ENCODE measurements around the gene AIP. TPM values are rescaled to one million over a fixed set of nuclear protein-coding genes. Genes with fewer than 3 reads are reported as not detected.

The AIP gene
- total RNA-seq, 1 donor from 2014 or later = 50.1 TPM

DNA sequence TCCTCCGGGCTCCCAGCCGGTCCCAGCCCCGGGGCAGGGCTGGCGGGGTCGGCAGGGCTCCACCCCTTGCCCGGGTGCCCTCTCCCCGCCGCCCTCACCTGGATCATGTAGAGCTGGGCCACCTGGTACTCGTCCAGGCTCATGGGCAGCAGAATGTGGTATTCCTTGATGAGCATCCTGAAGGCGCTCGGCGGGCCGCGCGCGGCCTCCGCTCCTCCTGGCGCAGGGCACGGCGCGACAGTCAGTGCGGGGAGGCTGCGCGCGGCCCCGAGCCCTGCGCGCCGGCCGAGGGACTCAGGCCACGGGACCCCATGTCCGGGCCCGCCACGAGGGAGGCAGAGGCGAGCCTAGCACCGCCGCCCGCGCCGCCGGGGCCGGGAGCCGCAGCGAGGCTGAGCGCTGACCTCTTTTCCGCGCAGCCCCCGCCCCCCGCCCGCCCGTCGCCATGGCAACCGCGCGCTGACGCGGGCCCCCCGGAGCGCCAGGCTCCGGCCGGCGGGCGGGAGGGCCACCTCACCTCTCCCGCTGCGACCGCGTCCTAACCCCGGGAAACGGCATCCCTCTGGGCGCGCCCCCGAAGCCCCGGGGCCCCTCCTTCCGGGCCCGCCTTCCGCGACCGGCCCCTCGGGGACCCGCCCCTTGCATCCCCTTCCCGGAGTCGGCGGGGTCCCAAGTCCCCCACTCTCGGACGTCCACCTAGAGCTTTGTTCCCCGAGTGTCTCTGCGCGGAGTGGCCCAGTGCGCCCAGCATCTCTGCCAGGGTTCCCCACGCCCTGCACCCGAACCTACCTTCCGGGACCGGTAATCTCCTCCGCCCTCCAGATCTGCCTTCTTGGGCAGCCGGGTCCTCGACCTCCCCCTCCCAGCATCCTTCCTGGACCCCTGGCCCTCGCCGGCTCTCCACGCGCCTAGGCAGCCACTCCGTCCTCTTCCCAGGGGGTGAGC is 21.5 kb downstream of the AIP start:
- peak overlapping the region; percentile 75 for H3K27ac Mint-ChIP-seq (ENCODE audit: unreplicated experiment)
- peaks cover 36% of the 10 kb centered on the region for H3K4me1 Mint-ChIP-seq
- TF ChIP-seq, protein P1, sequence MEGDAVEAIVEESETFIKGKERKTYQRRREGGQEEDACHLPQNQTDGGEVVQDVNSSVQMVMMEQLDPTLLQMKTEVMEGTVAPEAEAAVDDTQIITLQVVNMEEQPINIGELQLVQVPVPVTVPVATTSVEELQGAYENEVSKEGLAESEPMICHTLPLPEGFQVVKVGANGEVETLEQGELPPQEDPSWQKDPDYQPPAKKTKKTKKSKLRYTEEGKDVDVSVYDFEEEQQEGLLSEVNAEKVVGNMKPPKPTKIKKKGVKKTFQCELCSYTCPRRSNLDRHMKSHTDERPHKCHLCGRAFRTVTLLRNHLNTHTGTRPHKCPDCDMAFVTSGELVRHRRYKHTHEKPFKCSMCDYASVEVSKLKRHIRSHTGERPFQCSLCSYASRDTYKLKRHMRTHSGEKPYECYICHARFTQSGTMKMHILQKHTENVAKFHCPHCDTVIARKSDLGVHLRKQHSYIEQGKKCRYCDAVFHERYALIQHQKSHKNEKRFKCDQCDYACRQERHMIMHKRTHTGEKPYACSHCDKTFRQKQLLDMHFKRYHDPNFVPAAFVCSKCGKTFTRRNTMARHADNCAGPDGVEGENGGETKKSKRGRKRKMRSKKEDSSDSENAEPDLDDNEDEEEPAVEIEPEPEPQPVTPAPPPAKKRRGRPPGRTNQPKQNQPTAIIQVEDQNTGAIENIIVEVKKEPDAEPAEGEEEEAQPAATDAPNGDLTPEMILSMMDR (conservative IDR thresholded peaks at IDR 0.05) = no peak

DNA sequence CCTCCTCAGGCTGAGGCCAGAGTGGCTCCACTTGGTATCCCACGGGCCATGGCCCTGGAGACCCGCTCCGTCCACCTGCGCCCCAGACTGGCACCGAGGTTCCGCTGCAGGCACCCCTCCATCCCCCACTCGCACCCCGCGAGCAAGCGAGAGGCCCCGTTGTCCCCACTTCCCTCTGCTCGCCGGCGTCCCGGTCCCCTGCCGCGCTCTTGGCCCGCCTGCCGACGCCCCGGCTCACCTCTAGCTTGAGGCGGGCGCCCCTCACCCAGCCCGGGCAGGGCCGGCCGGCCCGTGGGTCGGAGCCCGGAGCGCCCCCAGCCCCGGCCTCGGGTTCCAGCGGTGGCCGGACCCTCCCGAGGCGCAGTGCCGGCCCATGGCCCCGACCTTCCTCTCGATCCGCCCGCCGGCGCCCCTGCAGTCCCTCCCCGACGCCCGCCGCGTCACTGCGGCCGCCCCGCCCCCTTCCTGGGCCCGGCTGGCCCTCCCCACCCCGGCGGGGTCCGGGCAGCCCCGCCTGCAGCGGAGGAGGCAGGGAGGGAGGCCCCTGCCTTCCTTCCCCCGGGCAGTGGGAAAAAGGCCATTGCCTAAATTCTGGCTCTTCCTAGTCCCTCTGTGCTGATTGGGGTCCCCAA is 22.2 kb downstream of the AIP start, which contains the start of gene PITPNM1:
Gene PITPNM1 (minus strand): TSS at position 414 of the 632 bp plus-strand sequence. CDS start 1,183 bp downstream, outside the sequence.
- H3K27ac Mint-ChIP-seq (ENCODE audit: unreplicated experiment) = peak within 1 kb of the TSS; percentile 87
- peaks cover 36% of the 10 kb centered on the region for H3K4me1 Mint-ChIP-seq
- TF ChIP-seq, protein P1 (conservative IDR thresholded peaks at IDR 0.05) = no peak
- DNase-seq (ENCODE audit: low read depth, low spot score) = peak; percentile 58
- no peaks in the 10 kb centered on the region for H3K9me3 Mint-ChIP-seq
- peaks cover 8% of the 10 kb centered on the region for H3K36me3 Mint-ChIP-seq (ENCODE audit: low read depth)
- peak within 1 kb of the TSS; percentile 93 for H3K4me3 Mint-ChIP-seq
- peaks cover 8% of the 10 kb centered on the region for H3K27me3 Mint-ChIP-seq (ENCODE audit: low read depth)

More for the DNA sequence above, 21.5 kb downstream of the AIP start:
- H3K4me3 Mint-ChIP-seq = peak overlapping the region; percentile 92
- peaks cover 12% of the 10 kb centered on the region for H3K36me3 Mint-ChIP-seq (ENCODE audit: low read depth)
- DNase-seq (ENCODE audit: low read depth, low spot score) = peak; percentile 40
- H3K27me3 Mint-ChIP-seq (ENCODE audit: low read depth) = peaks cover 4% of the 10 kb centered on the region
- H3K9me3 Mint-ChIP-seq = no peaks in the 10 kb centered on the region

DNA sequence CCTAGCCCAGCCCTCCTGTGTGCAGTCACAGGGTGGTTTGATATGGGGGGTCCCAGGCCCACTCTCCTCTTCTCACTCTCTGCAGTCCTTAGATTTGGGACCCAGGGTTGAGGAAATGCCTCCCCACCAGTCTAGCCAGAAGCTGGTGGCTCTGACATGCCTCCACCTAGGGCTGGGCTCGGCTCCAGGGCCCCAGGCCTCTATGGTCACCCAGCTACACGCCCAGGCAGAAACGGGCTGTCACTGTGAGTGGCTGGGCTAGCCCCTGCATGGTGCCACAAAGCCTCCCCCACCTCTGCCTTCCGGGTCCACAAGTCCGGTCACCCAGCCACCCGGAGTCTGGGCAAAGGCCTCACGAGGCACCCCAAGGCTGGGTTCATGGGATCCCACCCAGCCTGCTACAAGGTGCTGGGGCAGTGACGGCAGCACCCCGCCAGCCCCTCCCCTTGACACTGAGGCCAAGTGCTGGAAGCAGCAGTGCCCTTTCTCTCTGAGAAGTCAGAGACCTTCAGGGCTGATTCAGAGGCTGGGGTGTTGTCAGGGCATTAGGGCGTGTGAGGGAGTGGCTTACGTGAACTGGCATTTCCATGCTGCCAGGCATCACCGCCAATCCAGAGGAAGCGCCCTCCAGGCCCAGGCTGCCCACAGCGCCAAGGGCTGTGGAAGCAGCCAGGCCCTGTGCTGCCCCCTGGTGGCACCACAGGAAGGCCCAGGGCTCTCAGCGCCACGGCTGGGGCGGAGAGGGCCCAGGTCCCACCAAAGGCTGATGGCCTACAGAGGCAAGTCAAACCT is 23.0 kb downstream of the AIP start:
- peaks cover 5% of the 10 kb centered on the region for H3K36me3 Mint-ChIP-seq (ENCODE audit: low read depth)
- TF ChIP-seq, protein P1 (conservative IDR thresholded peaks at IDR 0.05) = peak; percentile 97
- peak overlapping the region; percentile 87 for H3K27ac Mint-ChIP-seq (ENCODE audit: unreplicated experiment)
- H3K4me1 Mint-ChIP-seq = peaks cover 36% of the 10 kb centered on the region
- peak overlapping the region; percentile 93 for H3K4me3 Mint-ChIP-seq
- peak; percentile 78 for DNase-seq (ENCODE audit: low read depth, low spot score)
- peaks cover 13% of the 10 kb centered on the region for H3K27me3 Mint-ChIP-seq (ENCODE audit: low read depth)
- no peaks in the 10 kb centered on the region for H3K9me3 Mint-ChIP-seq

DNA sequence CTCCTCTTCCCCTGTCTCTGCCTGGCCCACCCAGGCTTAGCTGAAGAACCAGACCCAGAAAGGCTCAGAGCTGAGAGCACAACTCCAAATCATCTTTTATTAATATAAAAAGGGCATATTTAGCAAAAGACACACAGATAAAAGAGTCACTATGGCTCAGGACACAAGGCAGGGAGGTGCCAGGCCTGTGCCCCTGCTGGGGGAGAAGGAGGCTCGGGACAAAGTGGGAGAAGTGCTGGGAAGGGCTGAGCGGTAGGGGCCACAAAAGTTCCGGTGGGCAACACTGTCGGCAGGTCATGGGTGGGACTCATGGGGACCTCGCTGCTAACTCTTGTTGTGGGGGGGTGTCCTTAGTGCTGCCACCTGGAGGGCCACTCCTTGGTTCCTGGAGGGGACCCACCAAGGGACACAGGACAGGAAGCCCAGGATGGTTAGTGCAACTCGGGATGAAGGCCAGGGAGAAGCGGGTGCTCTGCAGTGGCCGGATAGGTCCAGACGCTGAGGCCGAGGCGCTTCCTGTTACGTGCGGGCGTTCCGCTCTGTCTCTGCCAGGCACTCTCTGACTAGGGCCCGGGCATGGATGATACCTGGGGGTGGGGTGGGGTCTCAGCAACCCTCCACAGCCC is 23.7 kb downstream of the AIP start:
- no peak overlapping the region for H3K27ac Mint-ChIP-seq (ENCODE audit: unreplicated experiment)
- DNase-seq (ENCODE audit: low read depth, low spot score) = no peak
- peak overlapping the region; percentile 93 for H3K4me3 Mint-ChIP-seq
- TF ChIP-seq, protein P1 (conservative IDR thresholded peaks at IDR 0.05) = peak; percentile 22
- no peaks in the 10 kb centered on the region for H3K9me3 Mint-ChIP-seq
- H3K27me3 Mint-ChIP-seq (ENCODE audit: low read depth) = peaks cover 19% of the 10 kb centered on the region
- H3K36me3 Mint-ChIP-seq (ENCODE audit: low read depth) = no peaks in the 10 kb centered on the region
- H3K4me1 Mint-ChIP-seq = peaks cover 36% of the 10 kb centered on the region

Measured in neural crest cell (in vitro differentiated cells).